Heart right ventricle (tissue), 16 donors: ENCODE data around the gene HOGA1. TPM values are rescaled to one million over a fixed set of nuclear protein-coding genes. Genes with fewer than 3 reads are reported as not detected.

ENCODE experiments used
- ATAC-seq, 8 donors: fragments of 200-7000 bp; cut with Tn5 transposase; one replicate each; pipeline ENCODE4 v1.9.1; 2020; ENCODE audit warnings: mild to moderate bottlenecking in 8 of 8, moderate library complexity in 8 of 8, moderate number of reproducible peaks in 1 of 8
- DNase-seq, 2 donors: peaks; one replicate each; pipeline ENCODE4 v3.0.0-alpha.2; 2020
- H3K27ac ChIP-seq, 10 donors: fragments of 200-600 bp; sonication (generic) in 2 of 10; one replicate each; pipeline versions ENCODE4 v1.5.0 to v1.8.0; 2020 to 2022; ENCODE audit warnings: mild to moderate bottlenecking in 3 of 10
- H3K27me3 ChIP-seq, 7 donors: fragments of 200-600 bp; one replicate each; pipeline ENCODE4 v1.8.0; 2021 to 2022; ENCODE audit warnings: mild to moderate bottlenecking in 2 of 7
- H3K36me3 ChIP-seq, 9 donors: fragments of 200-600 bp; sonication (generic) in 1 of 9; one replicate each; pipeline versions ENCODE4 v1.5.0 to v1.8.0; 2020 to 2022; ENCODE audit warnings: mild to moderate bottlenecking in 2 of 9
- H3K4me1 ChIP-seq, 9 donors: fragments of 200-600 bp; sonication (generic) in 1 of 9; one replicate each; pipeline versions ENCODE4 v1.5.0 to v1.8.0; 2020 to 2022; ENCODE audit warnings: mild to moderate bottlenecking in 4 of 9
- H3K4me3 ChIP-seq, 10 donors: fragments of 200-600 bp; sonication (generic) in 2 of 10; one replicate each; pipeline versions ENCODE4 v1.5.0 to v1.8.0; 2020 to 2022; ENCODE audit warnings: mild to moderate bottlenecking in 7 of 10, moderate library complexity in 2 of 10
- H3K9me3 ChIP-seq, 11 donors: fragments of 200-600 bp in 10 of 11; sonication (generic) in 2 of 11; one replicate each; pipeline versions ENCODE4 v1.5.0 to v1.8.0; 2013 to 2022; ENCODE audit warnings: mild to moderate bottlenecking in 2 of 11, control low read depth in 1 of 11, moderate library complexity in 1 of 11
- WGBS, 2 donors: extraction: QIAGEN DNeasy Blood & Tissue Kit; methylation state at CpG; one replicate each; pipeline ENCODE4 v1.1.7; 2013; ENCODE audit warnings: inconsistent platforms in 1 of 2; 5-methylcytosine and 5-hydroxymethylcytosine counted together
- intact Hi-C, 10 donors: fragments of 100-400 bp; cut with DNase I; formaldehyde crosslinking; loops; one replicate each; pipeline versions ENCODE4 v1.11.1 to v1.14.2; 2022
- polyA plus RNA-seq, 2 donors: library from polyadenylated mRNA; stranded (reverse); fragments of 200-250 nt; gene quantifications; one replicate each; pipeline ENCODE4 v1.2.3, GENCODE V29; 2013
- total RNA-seq, 10 donors: library from RNA; stranded (reverse); fragmentation: NEBNext Ultra II Directional in 3 of 10; extraction: Animal tissue kit (Norgen Biotek cat#: 25700) in 3 of 10; gene quantifications; one replicate each; pipeline versions ENCODE4 v1.2.1 to v1.2.4, GENCODE V29; 2021 to 2023
- TF ChIP-seq, protein P1 (sequence below), 9 donors: fragments of 200-600 bp; sonication (generic) in 2 of 9; IDR thresholded peaks; one replicate each; pipeline versions ENCODE4 v1.5.0 to v1.8.0; 2021 to 2022; ENCODE audit warnings: antibody characterized with exemption in 9 of 9, mild to moderate bottlenecking in 5 of 9, moderate library complexity in 1 of 9
- donor health status: Arrhythmogenic right ventricular cardiomyopathy.
- donor health status: ischemic (EF 13 %, LVEDD 7.1; RV severe dilation, severe dysfunction).
- donor health status: healthy with polysubstance abuse.
- donor health status: DM: no; HTN: yes; CAD: no.
- donor health status: DM: no; HTN: no; CAD: no.
- donor health status: ischemic (EF 25% LVEDD 6.9; RV normal size, moderate dysfunction).
- donor health status: ischemic (EF 25% LVEDD 5.7; RV mildly dilated, moderate dysfunction).
- donor health status: healthy.
- donor health status: DM: yes; HTN: yes; CAD: no.
- donor health status: Ischemic cardiomyopathy.
- donor health status: ischemic (EF 35%, LVEDD 5.7; RV mildly dilated, moderate dysfunction).
- donor health status: nonischemic (EF 11% LVEDD 7.7; RV severe dilation, severe dysfunction).
- donor health status: DM: yes; HTN: yes; CAD: no.
- donor health status: PGD.
- donor health status: ischemic (EF 29% LVEDD 5.4; RV normal size, mild dysfunction).
- donor health status: nonischemic (EF 23%, LVEDD 6.1; RV moderate dilation, normal function).

The HOGA1 gene
- total and polyA plus RNA-seq, 12 donors: 8.9 to 58.3 (median 18.1) TPM

DNA sequence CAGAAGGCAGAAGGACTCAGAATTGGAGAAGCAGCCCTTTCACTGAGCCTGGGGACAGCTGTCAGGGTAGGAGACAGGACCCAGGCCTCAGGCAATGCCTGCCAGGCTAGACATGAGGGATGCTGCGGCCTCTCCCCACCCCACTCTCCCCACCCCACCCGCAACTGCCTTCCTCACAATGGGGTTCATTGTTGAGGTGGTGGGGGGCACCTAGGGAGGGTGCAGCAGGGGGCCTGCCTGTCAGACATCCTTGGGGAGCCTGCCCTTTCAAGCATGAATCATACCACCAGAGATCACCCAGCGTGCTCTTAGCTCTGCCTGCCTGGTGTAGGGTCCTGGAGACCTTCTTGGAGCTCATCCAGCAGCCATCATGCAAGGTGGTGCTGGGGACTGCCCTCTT lies 5.3 kb downstream of the HOGA1 start, which contains the start of gene C10orf62:
C10orf62 (plus strand) TSS at position 243 of the 400 bp plus-strand sequence. CDS start 177 bp downstream, outside the sequence.
- intact Hi-C loops: no loop called here
- Histone ChIP-seq H3K9me3 (no peaks in the 10 kb centered on the region), H3K36me3 (no peaks in the 10 kb centered on the region), H3K27me3 (no peaks in the 10 kb centered on the region), H3K4me1 (peaks cover 0 to 40% (median 10%) of the 10 kb centered on the region in 9 donors), H3K27ac (peak within 1 kb of the TSS in 3 of 10 donors; percentile 12 to 25 (median 25)), H3K4me3 (no peak within 1 kb of the TSS)
- WGBS, 2 donors: 62 to 78% methylated on average over 3 of the region's 3 CpGs
- TF ChIP-seq, protein P1, sequence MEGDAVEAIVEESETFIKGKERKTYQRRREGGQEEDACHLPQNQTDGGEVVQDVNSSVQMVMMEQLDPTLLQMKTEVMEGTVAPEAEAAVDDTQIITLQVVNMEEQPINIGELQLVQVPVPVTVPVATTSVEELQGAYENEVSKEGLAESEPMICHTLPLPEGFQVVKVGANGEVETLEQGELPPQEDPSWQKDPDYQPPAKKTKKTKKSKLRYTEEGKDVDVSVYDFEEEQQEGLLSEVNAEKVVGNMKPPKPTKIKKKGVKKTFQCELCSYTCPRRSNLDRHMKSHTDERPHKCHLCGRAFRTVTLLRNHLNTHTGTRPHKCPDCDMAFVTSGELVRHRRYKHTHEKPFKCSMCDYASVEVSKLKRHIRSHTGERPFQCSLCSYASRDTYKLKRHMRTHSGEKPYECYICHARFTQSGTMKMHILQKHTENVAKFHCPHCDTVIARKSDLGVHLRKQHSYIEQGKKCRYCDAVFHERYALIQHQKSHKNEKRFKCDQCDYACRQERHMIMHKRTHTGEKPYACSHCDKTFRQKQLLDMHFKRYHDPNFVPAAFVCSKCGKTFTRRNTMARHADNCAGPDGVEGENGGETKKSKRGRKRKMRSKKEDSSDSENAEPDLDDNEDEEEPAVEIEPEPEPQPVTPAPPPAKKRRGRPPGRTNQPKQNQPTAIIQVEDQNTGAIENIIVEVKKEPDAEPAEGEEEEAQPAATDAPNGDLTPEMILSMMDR (IDR thresholded peaks at IDR 0.05): no peak
- DNase-seq: no peak
- no peak for ATAC-seq

DNA sequence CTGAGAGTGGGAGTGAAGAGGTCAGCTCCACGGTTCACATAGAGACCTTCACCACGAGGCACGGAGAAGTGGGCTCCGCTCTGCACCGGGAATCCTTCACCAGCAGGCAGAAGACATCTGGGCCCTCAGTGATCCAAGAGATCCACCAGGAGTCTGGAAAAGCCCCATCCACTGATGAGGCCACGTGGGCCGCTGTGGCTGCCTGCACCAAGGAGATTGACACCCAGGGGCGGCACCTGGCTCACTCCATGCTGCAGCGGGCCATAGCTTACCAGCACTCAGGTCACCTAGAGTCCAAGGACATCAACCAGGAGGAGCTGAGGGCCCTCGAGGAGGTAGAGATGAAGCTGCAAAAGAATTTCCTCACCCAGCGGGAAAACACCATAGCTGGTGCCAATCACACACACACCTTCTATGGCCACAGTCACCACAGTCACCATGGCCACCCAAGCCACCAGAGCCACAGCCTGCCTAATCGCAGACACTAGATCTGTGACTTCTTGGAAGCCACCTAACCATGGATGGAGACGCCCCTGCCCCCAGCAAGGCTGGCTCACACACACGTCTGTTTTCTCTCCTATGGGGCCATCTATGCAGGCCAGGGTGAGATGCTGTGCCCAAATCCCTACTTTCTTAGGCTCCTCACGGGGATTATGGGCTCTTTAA lies 6.0 kb downstream of the HOGA1 start:
- WGBS, 2 donors: 92% methylated on average over 15 of the region's 15 CpGs
- Histone ChIP-seq H3K4me1 (peaks cover 0 to 35% (median 7%) of the 10 kb centered on the region in 9 donors), H3K9me3 (no peaks in the 10 kb centered on the region), H3K4me3 (no peak overlapping the region), H3K27me3 (no peaks in the 10 kb centered on the region), H3K36me3 (no peaks in the 10 kb centered on the region), H3K27ac (no peak overlapping the region)
- TF ChIP-seq, protein P1 (IDR thresholded peaks at IDR 0.05): no peak
- DNase-seq (no peak), ATAC-seq (no peak)
- intact Hi-C loops: no loop called here

DNA sequence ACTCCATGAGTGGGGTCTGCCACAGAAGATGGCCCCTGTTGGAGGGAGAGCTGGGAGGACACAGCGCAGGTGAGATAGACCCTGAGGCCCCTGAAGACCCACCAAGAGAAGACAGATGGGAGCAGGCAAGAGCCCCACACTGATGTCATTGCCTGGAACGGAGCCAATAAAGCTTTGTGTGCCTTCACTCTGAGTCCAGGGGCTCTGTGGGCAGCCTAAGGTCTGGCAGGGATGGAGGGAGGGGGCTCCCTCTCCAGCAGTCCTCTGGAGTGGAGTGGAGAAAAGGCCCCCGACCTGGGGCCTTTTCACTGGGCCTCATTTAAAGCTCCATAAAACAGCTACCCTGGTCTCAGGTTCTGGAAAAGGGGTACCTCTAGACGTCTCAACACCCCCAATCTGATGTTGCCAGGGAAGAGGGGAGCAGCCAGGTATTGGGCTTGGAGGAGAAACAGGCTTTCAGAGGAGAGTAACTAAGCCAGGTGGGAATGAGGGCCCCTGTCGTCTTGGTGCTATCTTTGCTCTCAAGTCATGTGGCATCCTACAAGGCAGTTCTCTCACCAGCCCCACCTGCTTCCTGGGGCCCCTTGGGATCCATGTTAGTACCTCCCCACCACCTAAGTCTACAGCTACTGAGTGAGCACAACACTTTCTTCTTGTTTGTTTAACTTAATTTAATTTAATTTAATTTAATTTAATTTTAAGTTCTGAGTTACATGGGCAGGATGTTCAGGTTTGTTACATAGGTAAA lies 6.7 kb downstream of the HOGA1 start:
- intact Hi-C loops: no loop called here
- TF ChIP-seq, protein P1 (IDR thresholded peaks at IDR 0.05): no peak
- DNase-seq (no peak), ATAC-seq (no peak)
- Histone ChIP-seq H3K27ac (no peak overlapping the region), H3K27me3 (no peaks in the 10 kb centered on the region), H3K9me3 (no peaks in the 10 kb centered on the region), H3K36me3 (no peaks in the 10 kb centered on the region), H3K4me1 (peaks cover 0 to 35% (median 12%) of the 10 kb centered on the region in 9 donors), H3K4me3 (no peak overlapping the region)
- WGBS, 2 donors: 67 to 68% methylated on average over 5 of the region's 5 CpGs

DNA sequence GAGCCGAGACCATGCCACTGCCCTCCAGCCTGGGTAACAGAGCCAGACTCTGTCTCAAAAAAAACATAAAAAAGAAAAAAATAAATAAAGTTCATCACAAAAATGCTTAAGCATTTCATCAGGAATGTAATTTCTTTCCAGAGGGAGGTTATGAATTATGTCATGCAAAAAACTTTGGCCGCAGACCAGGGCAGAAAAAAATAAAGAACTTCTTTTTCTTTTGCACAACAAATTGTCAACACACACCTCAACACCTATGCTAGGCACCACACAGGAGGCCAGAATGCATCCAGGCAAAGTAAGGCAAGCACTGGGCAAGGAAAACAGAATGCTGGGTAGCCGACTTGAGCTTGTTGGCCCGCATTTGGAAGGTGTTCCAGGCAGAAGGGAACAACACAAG lies 9.2 kb downstream of the HOGA1 start:
- Histone ChIP-seq H3K27me3 (no peaks in the 10 kb centered on the region), H3K4me1 (peaks cover 5 to 49% (median 22%) of the 10 kb centered on the region in 9 donors), H3K9me3 (no peaks in the 10 kb centered on the region), H3K27ac (peak overlapping the region in 6 of 10 donors; percentile 20 to 99 (median 62)), H3K36me3 (no peaks in the 10 kb centered on the region), H3K4me3 (no peak overlapping the region)
- TF ChIP-seq, protein P1 (IDR thresholded peaks at IDR 0.05): no peak
- ATAC-seq (no peak), DNase-seq (no peak)
- WGBS, 2 donors: 66% methylated on average over 4 of the region's 4 CpGs
- intact Hi-C loops: no loop called here
